HG03039 (cell line): ENCODE results near the gene MIA2.
"Not testable (repeated sequence)": the region's sequence is repeated elsewhere in the genome, so short reads cannot be mapped to it uniquely, and the experiment has no call there.

Experiments used
- ATAC-seq: cut with Tn5 transposase; IDR thresholded peaks from one replicate; pipeline ENCODE4 v1.9.1; 2021; ENCODE audit warnings: mild to moderate bottlenecking, moderate library complexity; ENCODE audit not compliant: unreplicated experiment

Gene MIA2, protein sequence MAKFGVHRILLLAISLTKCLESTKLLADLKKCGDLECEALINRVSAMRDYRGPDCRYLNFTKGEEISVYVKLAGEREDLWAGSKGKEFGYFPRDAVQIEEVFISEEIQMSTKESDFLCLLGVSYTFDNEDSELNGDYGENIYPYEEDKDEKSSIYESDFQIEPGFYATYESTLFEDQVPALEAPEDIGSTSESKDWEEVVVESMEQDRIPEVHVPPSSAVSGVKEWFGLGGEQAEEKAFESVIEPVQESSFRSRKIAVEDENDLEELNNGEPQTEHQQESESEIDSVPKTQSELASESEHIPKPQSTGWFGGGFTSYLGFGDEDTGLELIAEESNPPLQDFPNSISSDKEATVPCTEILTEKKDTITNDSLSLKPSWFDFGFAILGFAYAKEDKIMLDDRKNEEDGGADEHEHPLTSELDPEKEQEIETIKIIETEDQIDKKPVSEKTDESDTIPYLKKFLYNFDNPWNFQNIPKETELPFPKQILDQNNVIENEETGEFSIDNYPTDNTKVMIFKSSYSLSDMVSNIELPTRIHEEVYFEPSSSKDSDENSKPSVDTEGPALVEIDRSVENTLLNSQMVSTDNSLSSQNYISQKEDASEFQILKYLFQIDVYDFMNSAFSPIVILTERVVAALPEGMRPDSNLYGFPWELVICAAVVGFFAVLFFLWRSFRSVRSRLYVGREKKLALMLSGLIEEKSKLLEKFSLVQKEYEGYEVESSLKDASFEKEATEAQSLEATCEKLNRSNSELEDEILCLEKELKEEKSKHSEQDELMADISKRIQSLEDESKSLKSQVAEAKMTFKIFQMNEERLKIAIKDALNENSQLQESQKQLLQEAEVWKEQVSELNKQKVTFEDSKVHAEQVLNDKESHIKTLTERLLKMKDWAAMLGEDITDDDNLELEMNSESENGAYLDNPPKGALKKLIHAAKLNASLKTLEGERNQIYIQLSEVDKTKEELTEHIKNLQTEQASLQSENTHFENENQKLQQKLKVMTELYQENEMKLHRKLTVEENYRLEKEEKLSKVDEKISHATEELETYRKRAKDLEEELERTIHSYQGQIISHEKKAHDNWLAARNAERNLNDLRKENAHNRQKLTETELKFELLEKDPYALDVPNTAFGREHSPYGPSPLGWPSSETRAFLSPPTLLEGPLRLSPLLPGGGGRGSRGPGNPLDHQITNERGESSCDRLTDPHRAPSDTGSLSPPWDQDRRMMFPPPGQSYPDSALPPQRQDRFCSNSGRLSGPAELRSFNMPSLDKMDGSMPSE (N-terminal part only)

DNA sequence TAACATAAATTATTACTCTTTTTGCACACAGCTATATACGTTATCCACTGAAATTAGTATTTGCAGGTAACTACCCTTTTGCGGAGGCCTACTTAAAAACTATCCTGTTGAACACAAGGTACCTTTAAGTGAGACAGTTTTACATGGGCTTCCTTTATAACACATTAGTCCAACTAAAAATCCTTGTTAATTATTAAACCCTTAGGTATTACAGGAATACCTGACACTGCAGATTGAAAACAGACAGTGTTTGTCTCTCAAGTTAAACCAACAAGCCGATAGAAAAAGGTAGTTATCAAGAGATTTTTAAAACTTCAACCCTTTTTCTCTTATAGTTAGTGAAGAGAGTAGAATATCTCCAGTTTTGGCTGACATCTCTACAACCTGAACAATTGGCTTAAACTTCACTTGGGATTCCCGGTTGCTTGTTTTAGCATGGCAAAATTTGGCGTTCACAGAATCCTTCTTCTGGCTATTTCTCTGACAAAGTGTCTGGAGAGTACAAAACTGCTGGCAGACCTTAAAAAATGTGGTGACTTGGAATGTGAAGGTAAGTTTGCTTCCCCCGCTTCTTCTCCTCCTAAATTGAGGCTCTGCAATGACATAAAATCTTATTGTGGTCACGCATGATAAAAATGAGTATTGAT lies at the start of gene MIA2:
TSS of gene MIA2 (plus strand) at position 236 of the 647 bp plus-strand sequence. CDS start at position 436, 200 bp downstream.
- no peak for ATAC-seq

DNA sequence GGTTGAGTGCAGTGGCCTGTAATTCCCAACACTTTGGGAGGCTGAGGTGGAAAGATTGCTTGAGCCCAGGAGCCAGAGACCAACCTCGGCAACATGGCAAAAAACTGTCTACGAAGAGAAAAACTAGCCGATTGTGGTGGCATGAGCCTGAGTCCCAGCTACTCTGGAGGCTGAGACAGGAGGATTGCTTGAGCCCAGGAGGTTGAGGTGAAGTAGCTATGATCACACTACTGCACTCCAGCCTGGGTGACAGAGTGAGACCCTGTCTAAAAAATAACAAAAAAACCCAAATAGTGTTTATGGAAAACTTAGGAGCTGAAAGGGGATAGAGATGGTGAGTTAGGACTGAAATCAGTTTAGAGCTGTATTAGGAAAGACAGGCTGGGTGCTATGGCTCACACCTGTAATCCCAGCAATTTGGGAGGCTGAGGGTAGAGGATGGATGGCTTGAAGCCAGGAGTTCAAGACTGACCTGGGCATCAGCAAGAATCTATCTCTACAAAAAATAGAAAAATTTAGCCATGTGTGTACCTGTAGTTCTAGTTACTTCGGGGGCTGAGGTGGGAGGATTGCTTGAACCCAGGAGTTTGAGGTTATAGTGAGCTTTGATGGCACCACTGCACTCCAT lies 49.0 kb upstream of the MIA2 start:
- no peak for ATAC-seq

DNA sequence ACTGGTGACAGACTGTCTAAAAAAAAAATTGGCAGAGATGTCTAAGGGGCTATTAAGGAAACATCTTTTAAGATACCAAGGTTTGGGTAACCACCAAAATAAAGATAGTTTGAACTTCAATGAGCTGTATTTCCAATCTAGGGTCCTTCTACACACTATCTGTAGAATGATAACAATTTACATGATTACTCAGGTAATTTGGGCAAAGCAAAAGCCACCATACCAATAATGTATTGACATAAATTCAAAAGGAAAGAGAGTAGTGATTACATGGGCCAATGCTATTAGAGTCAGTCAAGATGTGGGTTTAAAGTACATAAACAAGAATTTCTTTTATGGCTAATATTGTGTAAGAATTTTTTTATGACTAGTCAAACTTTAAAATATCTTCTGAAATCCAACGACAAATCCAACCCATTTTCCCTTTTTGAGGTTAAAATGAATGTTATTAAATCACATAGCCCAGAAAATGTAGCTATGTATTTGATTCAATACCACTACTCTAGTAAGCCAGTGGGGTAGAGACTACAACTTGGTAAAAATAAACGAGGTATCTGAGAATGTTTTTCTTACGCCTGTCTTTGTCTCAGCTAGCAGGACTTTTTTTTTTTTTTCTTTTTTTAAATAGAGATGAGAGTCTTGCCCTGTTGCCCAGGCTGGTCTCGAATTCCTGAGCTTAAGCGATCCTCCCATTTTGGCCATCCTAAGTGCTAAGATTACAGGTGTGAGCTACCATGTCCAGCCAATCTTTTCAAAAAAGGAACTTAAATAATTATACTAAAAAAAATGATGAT lies 48.3 kb upstream of the MIA2 start:
- no peak for ATAC-seq

DNA sequence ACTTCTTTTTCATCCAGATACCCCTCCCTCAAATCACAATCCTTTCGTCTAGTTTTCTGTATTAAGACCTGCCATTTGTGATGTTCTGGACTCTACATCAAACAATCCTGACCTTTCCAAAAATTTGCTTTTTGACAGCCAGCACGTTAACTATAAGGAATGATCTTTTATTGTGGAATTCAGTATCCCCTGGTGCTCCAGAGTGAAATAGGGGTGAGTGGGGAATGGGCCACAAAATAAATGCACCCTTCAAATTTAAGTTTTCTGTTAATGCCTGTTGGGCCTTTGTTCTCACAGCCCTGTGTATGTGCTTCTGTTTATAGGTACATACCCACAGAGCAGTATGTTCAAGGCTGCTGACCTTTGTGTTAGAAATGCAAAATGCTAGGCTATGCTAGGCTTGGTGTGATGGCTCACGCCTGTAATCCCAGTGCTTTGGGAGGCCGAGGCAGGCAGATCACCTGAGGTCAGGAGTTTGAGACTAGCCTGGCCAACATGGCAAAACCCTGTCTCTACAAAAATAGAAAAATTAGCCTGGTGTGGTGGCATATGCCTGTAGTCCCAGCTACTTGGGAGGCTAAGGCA lies 46.7 kb upstream of the MIA2 start:
- ATAC-seq: no peak

DNA sequence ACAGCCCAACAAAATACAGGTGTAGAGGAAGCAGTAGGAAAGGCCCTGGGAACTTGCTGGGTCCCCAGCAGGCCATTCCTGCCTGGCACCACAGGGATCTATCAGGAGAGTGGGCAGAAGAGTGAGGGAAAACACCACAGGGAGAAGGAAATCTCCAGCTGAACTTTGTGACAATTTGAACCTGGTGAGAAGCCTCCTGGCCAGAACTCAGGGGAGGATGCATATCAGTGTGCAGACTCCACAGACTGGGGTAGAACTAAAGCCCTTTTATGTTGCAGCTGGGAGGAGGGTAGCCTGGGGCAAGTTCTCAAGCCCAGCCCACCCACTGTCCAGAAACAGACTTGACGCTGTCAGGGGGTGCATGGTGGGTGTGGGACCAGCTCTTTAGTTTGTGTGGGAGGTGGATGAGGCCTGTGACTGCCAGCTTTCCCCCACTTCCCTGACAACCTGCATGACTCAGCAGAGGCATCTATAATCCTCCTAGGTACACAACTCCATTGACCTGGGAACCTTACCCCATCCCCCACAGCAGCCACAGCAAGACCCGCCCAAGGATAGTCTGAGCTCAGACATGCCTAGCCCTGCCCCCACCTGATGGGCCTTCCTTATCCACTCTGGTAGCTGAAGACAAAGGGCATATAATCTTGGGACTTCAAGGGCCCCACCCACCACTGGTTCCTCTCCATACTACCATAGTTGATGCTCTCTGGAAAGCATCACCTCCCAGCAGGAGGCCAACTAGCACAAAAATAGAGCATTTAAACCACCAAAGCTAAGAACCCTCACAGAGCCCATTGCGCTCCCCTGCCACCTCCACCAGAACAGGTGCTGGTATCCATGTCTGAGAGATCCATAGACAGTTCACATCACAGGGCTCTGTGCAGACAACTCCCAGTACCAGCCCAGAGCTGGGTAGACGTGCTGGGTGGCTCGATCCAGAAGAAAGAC lies 29.8 kb upstream of the MIA2 start:
- no peak for ATAC-seq

DNA sequence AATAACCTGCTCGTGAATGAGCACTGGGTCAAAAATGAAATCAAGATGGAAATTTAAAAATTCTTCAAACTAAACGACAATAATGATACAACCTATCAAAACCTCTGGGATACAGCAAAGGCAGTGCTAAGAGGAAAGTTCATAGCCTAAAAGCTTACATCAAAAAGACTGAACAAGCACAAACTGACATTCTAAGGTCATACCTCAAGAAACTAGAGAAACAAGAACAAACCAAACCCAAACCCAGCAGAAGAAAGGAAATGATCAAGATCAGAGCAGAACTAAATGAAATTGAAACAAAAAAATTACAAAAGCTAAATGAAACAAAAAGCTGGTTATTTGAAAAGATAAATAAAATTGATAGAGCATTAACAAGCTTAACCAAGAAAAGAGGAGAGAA lies 26.3 kb upstream of the MIA2 start:
- ATAC-seq: not testable (repeated sequence)

DNA sequence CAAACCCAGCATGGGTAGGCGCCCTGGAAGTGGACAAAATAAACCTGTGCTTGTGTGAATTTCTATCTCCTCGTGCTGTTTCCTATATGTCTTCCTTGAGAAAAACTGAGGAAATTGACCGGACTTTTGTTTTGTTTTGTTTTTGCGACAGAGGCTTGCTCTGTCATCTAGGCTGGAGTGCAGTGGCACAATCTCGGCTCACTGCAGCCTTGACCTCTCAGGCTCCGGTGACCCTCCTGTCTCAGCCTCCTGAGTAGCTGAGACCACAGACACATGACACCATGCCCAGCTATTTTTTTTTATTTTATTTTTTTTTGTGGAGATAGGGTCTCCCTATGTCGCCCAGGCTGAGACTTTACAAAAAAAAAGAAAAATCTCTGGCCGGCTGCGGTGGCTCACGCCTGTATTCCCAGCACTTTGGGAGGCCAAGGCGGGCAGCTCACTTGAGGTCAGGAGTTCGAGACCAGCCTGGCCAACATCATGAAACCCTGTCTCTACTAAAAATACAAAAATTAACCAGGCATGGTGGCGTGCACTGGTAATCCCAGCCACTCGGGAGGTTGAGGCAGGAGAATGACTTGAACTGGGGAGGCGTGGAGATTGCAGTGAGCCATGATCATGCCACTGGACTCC lies 22.5 kb upstream of the MIA2 start:
- no peak for ATAC-seq

DNA sequence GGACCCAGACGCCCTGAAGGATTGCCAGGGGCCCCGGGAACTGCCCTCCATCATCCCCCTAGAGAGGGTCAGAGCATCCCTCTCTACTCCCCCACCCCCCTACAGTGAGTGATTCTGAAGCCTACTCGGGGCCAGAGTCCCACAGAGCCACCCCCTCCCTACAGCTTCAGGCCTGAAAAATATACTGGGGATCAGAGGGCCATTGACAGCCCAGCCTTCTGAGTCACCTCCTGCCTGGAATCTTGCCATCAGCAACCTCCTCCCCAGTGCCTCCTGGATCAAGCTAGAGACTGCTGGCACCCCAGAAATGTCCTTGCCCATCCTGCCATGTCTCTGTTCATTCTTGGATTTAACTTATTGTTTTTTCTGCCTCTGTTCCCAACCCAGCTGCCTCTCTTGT lies 21.7 kb upstream of the MIA2 start:
- ATAC-seq: no peak

DNA sequence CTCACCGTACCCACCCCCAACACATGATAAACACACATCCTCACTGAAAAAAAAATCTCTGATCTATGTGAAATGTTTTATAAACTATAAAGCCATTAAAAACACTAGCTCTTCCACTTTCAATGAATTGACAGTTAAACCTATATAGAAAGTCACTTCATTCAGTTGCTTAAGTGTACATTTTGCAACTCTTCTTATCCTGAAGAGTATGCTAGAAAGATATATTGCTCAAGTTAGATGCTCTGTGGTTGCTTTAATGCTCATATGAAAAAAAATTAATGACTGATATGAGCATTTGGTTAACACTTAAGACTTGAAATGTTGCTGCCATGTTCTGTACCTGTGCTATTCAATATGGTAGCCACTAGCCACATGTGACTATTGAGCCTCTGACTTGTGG lies 21.0 kb upstream of the MIA2 start:
- ATAC-seq: no peak

DNA sequence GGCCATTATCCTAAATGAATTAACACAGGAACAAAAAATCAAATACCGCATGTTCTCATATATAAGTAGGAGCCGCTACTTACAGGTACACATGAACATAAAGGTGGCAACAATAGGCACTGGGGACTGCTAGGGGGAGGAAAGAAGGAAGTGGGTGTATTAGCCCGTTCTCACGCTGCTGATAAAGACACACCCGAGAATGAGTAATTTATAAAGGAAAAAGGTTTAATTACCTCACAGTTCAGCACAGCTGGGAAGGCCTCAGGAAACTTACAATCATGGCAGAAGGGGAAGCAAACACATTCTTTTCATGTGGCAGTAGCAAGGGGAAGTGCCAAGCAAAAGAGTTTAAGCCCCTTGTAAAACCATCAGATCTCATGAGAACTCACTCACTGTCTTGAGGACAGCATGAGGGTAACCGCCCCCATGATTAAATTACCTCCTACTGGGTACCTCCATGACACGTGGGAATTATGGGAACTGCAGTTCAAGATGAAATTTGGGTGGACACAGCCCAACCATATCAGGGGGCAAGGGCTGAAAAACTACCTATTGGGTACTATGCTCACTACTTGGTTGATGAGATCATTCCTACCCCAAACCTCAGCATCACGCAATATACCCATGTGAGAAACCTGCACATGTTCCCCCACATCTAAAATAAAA lies 16.4 kb upstream of the MIA2 start:
- ATAC-seq: no peak

DNA sequence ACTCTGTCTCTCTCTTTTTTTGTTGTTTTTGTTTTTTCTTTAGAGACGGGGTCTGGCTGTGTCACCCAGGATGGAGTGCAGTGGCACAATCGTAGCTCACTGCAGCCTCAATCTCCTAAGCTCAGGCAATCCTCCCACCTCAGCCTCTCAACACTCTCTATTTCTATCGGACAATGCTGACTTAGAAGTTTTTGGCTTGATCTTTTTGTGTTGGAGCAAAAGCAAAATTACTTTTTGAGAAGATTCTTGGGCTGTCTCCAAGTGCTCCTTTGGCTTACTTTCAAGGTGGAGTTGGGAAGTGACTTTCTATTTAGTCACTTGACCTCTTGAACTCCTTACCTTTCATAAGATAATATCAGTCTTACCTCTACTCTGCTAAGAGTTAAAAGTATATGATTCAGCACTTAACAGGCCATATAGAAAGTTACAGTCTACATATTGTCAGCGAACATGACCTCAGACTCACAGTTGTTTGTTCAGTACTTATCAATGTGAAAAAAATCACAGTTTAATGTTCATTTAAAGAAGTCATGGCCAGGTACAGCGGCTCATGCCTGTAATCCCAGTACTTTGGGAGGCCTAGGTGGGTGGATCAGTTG lies 15.4 kb upstream of the MIA2 start:
- no peak for ATAC-seq

DNA sequence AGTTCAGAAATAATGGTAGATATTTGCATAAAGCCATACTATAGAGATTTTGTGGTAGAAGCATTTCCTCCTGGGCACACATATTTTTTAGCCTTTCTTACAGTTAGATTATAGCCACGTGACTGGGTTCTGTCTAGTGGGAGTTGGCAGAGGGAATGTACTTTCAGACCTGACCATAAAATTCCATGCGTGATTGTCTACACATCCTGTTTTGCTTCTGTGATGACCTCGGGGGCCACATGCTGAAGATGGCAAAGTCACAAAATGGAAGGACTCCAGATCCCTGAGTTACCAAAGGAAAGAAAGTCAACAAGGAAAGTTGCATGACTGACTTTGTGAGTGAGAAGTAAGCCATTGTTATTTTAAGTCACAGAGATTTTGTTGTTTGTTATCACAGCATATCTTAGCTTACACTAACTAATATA lies 14.6 kb upstream of the MIA2 start:
- no peak for ATAC-seq

DNA sequence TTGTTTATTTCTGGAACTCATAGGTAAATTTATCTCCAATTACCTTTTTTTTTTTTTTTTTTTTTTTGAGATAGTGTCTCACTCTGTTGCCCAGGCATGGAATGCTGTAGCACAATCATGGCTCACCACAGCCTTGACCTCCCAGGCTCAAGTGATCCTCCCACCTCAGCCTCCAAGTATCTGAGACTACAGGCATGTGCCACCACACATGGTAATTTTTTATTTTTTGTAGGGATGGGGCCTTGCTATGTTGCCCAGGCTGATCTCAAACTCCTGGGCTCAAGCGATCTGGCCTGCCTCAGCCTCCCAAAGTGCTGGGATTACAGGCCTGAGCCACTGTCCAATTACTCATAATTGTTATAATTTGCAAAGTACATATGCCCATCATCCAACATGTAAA lies 13.2 kb upstream of the MIA2 start:
- not testable (repeated sequence) for ATAC-seq

DNA sequence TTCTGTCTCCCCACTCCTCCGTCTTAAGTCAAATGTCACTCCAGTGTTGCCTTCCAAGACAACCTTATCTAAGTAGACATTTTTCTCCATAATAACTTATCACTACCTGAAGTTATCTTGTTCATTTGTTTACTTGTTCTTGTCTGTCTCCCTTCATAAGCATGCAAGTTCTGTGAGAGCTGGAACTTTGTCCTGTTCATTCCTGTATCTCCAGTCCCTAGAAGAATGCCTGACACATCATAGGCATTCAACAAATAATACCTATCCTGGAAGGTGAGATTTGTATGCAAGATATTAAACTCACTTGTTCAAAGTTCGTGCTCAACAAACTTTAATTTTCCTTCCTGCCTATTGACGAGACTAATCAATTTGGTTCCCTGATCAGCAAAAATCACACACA lies 5.7 kb upstream of the MIA2 start:
- ATAC-seq: no peak

DNA sequence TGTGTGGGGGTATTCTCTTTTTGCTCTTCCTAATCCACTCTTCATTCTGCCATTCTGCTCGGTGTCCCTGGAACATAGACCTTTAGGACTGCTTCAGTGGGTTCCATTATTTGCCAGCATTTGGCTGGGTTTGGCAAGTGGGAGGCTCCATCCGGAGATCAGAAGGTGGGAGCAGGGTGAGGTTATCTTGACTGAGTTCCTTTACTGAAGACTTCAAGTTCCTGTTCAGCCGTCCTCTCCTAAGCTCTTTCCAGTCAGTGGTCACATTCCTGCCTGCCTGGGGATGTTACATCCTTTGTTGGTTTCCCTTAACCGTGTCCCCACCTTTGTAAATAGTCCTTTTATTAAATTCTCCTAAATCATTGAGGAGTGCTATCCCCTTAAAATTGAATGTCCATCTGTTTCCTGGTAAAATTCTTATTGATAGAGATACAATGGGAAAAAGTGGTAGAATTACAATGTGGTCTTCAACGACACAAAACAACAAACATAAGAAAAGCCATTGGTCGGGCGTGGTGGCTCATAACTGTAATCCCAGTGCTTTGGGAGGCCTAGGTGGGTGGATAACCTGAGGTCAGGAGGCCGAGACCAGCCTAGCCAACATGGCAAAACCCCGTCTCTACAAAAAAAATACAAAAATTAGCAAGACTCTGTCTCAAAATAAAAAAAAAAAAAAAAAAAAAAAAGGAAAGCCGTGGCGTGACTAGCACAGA lies 5.0 kb upstream of the MIA2 start:
- no peak for ATAC-seq

DNA sequence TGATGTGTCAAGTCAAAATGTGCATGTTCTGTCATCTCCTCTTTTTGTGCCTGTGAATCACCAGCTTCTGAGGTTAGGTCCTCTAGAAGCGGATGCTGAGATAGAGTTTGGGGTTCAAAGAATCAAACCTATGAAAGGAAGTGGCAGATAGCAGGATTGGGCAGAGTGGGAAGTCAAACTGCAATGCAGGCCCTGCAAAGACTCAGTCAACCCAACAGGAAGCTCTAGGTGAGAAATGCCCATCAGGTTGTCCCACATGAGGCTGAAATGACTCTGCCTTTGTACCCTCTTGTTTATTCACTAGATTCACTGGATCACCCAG lies 4.5 kb upstream of the MIA2 start:
- ATAC-seq: no peak
